ENCODE data around the gene URB1. TPM values are rescaled to one million over a fixed set of nuclear protein-coding genes. Genes with fewer than 3 reads are reported as not detected.
A peak's percentile ranks its signal among the peaks of the same experiment; 100 is the strongest.
"Not testable (repeated sequence)": the region's sequence is repeated elsewhere in the genome, so short reads cannot be mapped to it uniquely, and the experiment has no call there.

Gene URB1, protein sequence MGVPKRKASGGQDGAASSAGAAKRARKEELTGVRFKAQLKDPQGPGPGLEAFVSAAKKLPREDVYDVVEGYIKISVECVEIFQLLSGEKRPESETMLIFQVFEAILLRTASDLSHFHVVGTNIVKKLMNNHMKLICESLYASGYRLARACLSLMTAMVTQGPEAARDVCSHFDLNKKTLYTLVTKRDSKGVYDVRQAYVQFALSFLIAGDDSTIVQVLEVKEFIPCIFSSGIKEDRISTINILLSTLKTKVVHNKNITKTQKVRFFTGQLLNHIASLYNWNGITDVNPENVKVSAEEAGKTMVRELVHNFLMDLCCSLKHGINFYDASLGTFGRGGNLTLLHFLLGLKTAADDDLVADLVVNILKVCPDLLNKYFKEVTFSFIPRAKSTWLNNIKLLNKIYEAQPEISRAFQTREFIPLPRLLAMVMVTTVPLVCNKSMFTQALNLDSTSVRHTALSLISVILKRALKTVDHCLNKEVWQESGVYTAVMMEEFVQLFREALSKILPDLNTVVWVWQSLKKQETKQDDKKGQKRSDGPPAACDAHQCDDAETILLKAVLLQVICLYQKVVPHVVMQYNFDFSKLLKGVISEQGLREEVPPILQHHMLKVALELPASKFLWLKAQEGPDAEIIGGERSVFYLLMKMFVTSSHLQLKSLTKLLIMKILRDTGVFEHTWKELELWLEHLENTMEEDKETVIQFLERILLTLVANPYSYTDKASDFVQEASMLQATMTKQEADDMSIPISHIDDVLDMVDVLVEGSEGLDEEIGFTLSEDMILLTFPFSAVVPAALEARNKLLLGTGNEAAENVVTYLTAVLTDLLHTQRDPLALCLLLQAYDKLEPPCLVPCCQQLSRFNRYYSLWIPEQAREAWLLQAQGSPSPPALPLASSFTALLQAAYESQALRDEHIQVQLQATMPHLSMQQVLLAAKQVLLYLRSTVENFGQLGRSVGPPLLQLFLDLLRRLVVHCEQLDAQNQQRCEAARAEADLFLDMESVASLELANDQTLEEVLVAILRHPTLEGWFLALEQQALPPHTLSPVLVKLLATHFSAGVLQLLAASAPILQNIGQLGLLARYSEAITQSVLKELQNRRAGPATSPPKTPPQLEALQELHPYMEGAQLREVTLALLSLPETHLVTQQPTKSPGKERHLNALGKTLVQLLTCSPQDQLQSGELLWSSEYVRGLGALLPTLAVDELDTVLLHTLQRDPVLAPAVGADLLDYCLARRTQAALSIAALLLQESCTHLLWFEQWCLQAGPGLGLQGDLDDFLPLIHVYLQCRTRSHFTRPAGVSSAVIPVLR (N-terminal part only)
- total RNA-seq, result 18.5 and 27.6 TPM in 2 replicates

DNA sequence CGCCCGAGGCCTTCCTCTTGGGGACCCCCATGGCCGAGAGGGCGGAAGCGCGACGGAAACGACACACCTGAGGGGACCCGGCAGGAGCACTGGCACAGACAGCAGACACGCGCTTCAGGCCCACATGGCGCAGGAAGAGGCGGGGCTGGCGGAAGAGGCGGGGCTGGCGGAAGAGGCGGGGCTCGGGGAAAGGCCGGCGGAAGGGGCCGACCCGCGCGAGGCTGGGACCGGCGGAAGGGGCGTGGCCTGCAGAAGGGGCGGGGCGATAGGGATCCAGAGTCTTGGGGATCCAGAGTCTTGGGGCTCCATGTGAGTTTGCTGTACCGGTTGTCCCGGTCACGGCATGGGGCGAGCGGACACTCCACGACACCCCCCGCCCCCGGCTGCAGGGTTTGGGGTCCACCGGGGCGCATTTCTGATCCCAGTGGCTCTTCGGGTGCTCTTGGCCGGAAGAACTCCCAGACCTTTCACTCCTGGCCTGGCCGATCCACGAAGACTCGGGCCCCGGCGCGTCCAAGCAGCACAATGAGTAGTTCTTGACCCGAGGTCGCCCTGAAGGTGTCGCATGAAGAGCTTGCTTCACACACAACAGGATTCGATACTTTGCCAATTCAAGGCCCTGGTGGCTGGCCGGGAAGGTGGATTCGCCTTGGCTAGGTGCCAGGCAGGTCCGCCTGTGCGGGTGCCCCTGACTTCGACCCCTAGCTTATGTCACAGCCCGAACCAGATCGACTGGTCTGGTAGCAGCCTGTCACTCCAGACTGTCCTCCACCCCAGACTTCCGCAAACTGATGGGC, at the start of gene URB1:
Gene URB1 (minus strand): TSS at position 133 of the 797 bp plus-strand sequence. CDS start 102 bp downstream, at position 31.
- DNase-seq, result peak; percentile 89

DNA sequence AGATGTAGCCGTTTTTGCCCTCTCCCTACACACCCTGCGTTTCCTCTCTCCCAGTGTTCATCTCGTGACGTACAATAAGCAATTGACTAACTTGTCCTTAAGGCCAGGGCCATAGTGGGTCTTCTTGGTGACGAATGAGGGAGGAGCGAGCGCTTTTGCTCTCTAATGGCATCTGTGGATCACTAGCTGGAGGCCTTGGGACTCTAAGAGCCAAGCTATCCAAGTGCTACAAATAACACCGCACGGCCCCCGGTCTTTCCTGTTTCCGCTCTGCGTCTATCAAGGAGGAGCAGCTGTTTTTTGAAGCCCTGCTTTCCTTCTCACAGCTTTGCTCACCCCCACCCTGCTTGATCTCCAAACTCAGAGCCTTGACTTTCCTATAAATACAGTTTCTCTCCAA, 44.9 kb upstream of the URB1 start:
- peak; percentile 62 for DNase-seq

DNA sequence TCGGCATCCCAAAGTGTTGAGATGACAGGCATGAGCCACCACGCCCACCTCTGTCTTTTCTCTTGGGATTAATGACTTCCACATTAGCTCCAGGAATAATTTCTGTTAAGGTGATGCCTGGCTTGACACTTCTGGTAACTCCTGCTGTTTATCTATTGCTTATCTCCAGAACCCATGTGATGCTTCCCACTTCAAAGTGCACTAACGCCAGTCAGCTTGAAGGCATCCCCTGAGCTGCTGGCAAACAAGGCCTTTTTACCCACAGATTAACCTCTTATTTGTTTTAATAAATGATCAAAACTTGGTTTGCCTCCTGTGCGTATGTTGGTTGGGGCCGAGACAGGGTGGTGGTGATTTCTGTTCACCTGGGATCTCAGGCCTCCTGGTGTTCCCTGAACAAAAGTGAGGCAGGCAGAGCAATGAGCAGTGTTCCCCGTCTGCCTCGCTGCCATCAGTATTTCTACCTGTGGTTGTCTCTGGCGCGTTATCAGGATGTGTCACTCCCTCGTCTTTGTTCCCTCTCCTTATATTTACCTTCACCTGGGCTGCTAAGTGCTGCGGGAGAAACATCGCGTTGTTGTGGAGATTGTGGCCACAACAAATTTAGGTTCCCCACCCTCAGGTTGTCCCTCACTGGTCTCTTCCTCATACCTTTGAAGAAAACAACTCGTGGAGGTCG, 40.3 kb upstream of the URB1 start:
- DNase-seq, result not testable (repeated sequence)

DNA sequence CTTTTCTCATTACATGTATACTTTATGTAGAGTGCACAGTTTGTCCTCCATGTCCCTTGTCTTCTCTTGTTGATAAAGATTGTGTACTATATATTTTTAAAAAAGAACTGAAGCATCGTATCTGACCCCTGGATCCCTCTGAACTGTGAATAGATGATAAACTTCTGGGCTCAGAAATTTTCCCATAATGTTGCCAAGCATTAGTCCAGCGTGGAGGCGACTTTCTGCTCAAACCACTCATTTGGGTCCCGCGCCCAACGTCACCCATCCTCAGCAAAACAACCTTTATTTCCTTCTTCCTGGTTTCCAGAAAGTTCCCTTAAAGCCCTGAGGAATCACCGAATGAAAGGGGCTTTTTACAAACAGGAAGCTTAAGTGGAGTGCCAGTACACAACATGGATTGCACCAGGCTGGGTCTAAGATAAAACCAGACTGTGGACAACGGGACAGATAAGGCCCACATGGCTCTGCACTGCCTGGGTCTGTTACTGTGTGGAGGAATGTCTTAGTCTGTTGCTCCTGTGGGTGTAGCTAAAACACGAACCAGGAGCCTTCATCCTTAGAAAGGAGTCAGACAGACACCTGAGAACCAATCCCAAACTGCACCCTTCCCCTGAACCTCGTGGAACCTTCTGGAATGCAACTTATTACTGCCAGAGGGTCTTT, 35.3 kb upstream of the URB1 start:
- no peak for DNase-seq

DNA sequence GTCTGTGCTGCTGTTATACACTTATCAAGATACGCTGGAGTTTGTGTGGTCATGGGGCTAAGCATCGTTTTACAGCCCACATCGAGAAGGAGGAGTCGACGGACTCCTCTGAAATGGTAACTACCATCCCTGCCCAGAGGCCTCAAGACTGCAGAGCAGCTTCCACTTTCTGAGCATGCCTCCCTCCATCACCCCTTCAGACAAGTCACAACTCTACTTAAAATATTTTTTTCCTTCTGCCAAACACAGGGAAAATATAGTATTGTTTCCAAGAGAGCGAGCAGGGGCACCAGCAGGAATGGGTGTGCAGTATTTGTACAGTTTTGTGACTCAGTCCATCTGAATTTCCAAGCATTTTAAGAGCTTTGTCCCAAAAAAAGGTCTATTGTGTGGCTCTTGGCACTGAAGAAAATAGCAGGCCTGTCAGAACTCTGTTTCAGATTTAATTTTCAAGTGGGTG, 33.8 kb upstream of the URB1 start:
- DNase-seq, result peak; percentile 65

DNA sequence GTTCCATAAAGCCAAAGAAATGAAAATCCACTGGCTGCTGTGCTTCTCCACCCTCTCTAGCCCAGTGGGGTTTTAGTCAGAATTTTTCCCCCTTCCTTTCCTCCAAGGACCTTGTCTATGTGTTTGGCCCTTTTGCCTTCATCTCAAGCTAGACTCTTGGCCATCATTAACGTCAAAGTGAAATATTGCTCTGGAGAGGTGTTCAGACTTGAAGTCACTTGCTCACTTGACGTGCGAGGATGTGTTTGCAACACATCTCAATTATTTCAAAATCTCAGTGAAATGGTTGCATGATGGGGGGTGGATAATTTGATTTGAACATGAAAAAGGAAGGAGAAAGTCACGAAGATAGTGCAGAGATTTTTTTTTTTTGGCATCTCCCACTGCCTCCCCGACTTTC, 33.3 kb upstream of the URB1 start:
- no peak for DNase-seq

DNA sequence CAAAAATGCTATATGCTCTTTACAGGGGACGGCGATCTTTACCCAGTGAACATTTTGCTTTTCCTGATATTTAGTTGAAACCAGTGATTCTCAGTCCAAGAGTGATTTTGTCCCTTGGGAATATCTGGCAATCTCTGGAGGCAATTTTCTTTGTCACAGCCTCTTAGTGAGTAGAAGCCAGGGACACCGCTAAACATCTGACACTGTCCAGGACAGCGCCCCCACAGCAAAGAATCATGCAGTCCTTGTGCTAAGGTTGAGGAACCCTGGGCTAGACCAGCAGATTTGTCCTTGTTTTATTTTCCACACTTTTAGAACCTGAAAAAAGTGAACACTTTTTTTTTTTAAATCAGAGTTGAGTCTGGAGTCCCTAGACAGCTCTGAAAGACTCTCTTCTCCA, 32.8 kb upstream of the URB1 start:
- no peak for DNase-seq

DNA sequence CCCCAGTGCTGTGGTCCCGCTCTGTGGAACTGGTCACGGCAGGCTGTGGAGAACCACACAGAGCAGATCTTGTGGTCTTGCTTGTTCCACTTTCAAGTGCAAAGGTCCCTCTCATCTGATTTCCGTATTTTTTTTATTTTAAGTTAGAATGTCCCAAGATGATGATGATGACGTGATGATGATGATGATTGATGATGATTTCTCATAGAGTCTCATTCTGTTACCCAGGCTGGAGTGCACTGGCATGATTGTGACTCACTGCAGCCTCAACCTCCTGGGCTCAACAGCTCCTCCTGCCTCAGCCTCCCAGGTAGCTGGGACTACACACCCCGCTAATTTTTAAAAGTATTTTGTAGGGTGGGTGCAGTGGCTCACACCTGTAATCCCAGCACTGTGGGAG, 31.9 kb upstream of the URB1 start:
- DNase-seq, result no peak

DNA sequence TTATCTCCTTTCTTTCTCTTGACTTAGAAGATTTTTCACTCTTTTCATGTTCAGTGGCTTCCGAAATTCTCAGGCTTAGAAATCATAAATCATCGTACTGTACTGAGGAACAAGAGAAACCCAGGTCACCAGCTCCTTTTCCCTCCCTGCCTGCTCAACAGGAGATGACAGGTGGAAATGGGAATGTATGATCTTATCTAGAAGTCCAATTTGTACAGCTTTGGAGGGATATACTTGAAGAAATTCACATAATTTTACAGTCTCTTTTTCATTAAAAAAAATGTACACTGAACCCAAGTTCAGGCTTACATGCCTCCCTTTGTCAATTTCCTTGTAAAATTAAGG, 31.4 kb upstream of the URB1 start:
- DNase-seq, result no peak

DNA sequence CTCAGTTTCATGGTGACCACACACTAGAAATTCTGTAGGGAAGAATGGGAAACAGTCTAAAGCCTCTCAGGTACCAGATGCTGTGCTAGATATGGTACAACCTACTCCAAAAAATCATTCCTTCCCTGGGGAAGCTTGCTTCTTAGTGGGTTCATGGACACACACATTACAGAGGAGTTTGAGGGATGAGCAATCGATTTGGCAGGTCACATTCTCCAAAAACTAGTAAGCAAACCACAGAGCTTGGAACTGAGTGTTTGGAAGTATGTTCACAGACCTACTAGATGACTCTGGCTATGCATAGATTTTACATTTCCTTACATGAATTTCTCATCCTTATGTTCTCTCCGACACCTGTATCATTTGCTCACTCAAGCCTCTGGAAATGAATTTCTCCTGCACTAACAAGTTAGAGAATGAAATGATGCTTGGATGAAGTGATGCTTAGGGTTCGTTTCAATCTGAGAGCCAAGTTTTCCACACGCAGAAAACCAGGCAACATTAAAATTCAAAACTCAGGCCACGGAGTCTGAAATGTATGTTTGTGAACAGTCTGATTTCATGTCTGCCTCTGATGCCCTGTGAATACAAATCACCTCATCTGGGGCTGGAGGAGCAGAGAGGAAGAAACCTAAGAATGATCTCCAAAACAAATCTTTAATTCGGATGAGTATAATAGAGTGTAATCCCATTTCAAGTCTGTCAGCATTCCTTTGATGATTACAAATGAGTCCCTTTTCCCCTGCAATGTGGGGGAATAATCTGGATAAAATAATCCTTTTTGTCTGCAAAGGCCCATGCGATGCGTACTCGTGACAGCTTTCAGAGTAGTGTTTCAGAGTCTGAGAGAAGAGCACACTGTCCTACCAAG, 30.7 kb upstream of the URB1 start:
- no peak for DNase-seq

DNA sequence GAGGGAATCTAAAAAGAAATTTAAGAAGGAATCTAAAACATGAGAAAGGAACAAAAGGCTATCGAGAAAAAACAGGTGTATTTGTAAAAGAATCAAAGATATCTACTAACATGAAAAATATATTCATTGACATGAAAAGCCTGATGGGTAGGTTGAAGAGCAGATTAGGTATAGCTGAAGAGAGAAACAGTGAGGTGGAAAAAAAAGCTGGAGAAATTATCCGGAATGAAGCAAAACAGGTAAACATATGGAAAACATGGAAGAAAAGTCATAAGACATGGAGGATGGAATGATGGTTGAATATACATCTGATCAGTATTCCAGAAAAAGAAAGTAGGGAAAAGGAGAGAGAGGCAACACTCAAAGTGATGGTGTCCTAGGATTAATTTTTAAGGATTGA, 29.3 kb upstream of the URB1 start:
- DNase-seq, result no peak

DNA sequence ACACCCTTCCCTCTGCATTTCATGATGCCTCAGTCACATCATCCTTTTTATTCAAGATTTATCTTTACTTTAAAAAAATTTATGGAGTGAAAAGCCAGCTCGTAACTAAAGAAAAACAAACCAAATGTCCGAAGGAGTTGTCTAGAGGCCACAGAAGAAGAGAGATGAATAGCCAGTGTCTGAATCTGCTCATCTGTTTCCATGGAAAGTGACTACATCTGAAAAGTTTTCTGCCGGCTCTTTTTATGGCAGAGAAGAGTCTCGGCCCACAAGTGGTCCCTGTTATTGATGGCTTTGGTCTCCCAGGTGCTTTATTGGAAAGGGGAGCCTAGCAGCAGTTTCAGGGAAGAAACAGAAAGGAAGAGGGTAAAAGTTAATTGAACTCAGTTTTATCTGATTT, 25.3 kb upstream of the URB1 start:
- DNase-seq, result no peak

DNA sequence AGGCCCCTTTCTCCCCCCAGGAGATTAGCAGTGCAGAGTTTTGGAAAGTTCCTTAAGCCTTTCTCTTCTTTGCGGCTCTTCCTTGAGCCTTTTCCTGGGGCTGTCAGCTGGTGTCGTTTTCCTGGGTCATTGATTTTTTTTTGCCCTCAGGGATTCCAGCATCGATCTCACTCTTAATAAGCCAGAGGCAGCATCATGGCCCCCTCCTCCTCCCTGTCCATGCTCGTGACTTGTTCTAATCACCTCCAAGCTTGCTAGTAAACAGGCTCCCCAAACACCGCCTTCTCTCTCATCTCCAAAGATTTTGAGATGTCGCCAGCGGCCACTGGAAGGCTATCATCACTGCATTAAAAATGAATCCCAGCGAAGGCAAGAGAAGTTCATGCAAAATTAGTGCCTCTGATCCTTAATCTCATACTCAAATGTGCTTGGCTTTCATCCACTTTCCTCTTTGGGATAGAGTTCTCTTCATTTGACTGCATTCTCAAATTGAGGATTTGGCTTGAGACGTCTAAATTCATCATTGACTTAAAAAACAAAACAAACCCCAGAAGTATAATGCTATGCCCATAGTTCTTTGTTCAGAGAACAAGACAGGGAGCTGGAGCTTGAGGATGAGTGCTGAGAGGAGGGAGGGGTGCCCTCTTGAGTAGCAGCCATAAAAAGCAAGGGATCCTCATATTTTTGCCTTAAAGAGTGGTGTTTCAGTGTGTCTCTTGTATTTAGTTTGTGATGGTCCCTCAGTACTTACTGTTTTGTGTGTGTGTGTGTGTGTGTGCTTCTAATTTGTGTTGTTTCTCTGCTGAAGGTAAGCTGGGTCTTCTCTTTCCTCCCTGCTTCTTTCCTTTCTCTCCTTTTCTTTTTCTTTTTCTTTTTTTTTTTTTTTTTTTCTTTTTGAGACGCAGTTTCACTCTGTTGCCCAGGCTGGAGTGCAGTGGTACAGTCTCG, 22.9 kb upstream of the URB1 start:
- DNase-seq, result no peak

DNA sequence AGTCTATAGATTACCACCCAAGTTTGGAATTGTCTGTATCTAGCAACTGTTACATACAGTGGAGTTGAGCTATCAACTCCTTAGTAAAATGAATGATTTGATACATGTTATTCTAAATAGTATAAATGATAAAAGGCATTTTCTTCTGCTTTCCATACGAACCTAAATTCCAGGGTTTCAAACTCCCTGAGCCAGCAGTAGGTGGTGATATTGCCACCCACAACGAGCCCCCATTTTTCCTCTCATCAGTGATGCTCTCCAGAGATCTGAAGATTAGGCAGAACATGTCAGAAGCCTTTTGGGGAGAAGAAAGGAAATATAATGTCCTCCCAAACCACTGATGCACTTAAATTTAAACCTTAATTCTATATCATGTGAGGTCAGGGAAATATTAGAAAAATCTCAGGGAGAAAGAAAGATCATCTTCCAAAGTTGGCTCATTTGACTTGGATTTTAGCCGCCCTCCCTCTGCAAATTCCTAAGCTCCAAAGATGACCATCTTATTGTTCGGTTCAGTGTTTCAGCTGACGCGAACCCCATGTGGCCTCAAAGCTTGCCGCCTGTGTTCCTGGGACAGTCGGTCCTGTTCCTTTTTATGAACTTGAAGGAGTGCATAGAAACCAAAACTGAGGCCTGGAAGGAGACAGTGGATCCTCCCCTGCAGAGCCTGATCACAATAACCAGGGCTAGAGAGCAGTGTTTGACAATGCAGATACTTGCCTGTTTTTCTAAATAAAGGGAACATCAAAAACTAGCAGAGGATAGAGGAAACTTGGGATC, 22.0 kb upstream of the URB1 start:
- DNase-seq, result peak; percentile 78

DNA sequence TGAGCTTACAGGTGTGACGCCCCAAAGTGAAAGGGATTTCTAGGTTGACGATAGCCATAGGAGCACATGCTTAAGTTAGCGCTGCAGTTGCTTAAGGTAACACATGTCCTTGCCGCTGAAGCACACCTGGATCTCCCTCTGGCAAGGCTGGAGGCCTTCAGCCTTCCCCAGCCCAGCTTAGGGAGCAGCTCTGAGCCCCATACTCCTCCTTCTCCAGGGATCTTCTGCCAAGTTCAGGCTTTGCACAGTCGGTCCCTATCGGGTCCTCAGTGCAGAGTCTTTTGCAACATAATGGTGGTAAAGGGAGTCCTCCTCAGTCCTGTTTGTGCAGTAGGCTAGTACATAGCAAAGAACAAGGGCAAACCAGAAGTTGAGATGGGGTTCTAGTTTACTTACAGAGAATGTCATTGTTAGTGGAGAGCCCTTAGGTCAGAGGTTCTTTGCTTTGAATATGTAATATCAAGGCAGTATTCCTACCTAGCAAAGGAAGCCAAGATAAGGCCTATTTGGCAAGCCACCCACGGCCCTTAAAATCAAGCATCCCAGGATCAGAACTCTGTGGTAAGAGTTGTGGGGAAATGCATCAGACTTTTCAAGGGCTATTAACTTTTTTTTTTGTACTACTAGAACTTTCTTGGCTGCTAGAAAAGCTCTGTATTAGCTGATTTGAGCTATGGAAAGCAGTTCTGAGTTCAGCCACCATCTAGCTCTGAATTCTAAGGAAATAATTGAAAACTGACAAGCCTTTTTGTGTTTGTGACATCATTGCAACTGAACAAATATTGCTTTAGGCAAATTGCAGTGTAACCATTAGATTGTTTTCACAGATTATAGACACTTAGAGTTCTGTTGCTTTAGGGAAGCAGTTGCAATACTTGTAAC, 21.1 kb upstream of the URB1 start:
- peak; percentile 48 for DNase-seq

DNA sequence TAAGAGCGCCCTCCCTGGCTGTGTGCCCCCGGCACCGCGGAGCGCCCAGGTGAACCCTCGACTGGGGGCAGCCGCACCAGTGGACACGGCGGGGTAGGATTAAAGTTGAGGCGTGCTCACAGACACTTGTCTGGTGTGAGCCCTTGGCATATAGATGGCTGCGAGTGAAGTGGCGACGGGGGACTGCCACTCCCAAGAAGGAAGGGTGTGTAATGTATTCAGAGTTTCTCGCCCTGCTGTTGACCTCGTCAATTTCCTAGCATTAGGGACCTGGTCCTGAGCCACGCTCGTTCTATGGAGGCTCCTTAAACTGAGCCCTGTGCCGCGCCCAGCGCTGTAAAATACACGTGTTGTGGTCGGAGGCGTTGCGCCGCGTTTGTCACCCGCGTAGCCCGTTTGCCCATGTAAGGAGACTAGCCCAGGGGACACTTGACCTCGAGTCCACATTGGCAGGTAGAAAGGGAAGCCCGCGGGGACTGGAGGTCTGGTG, 20.2 kb upstream of the URB1 start:
- DNase-seq, result peak; percentile 57

Data from dermis blood vessel endothelial cell (primary cell).